Measurements from ENCODE around the gene LPAR1.

The LPAR1 gene

GRCh38 chr9:110995420-110996340 lies 42.6 kb downstream of the LPAR1 start:
- no peak for TF ChIP-seq CTCF (IDR thresholded peaks at IDR 0.05; ENCODE audit: insufficient read depth, low read depth, low read length, missing control alignments)
- DNase-seq (ENCODE audit: low read depth): no peak
- H3K4me3 ChIP-seq (ENCODE audit: low read length): no peak overlapping the region

- no peak for DNase-seq (ENCODE audit: low read depth)
- no peak for TF ChIP-seq CTCF (IDR thresholded peaks at IDR 0.05; ENCODE audit: insufficient read depth, low read depth, low read length, missing control alignments)
- no peak overlapping the region for H3K4me3 ChIP-seq (ENCODE audit: low read length)
These were observed 43.5 kb downstream of the LPAR1 start for GRCh38 chr9:110994771-110995241.

- H3K4me3 ChIP-seq (ENCODE audit: low read length): no peak overlapping the region
- no peak for TF ChIP-seq CTCF (IDR thresholded peaks at IDR 0.05; ENCODE audit: insufficient read depth, low read depth, low read length, missing control alignments)
- no peak for DNase-seq (ENCODE audit: low read depth)
These were observed 47.8 kb downstream of the LPAR1 start for GRCh38 chr9:110990481-110990880.

- DNase-seq (ENCODE audit: low read depth): peak; percentile 6
- no peak for TF ChIP-seq CTCF (IDR thresholded peaks at IDR 0.05; ENCODE audit: insufficient read depth, low read depth, low read length, missing control alignments)
- H3K4me3 ChIP-seq (ENCODE audit: low read length): no peak overlapping the region
These were observed 51.7 kb downstream of the LPAR1 start for GRCh38 chr9:110986529-110986928.

GRCh38 chr9:110984890-110985437 lies 53.3 kb downstream of the LPAR1 start:
- H3K4me3 ChIP-seq (ENCODE audit: low read length): no peak overlapping the region
- no peak for TF ChIP-seq CTCF (IDR thresholded peaks at IDR 0.05; ENCODE audit: insufficient read depth, low read depth, low read length, missing control alignments)
- no peak for DNase-seq (ENCODE audit: low read depth)

GRCh38 chr9:110980261-110980660 lies 58.0 kb downstream of the LPAR1 start:
- no peak overlapping the region for H3K4me3 ChIP-seq (ENCODE audit: low read length)
- DNase-seq (ENCODE audit: low read depth): no peak
- TF ChIP-seq CTCF (IDR thresholded peaks at IDR 0.05; ENCODE audit: insufficient read depth, low read depth, low read length, missing control alignments): no peak
